HEK293 (cell line): ENCODE results near the gene MAP6.

ENCODE experiments used
- CTCF ChIA-PET: fragments of 350-600 bp; formaldehyde crosslinking; extraction: SDS; loops from one replicate; lab custom pipeline; 2021; ENCODE audit warnings: antibody characterized with exemption; lab: Yijun Ruan, JAX
- POLR2A ChIA-PET: fragments of 300-600 bp; formaldehyde crosslinking; extraction: SDS; loops from one replicate; lab custom pipeline; 2020; ENCODE audit warnings: antibody characterized with exemption, inconsistent platforms; lab: Yijun Ruan, JAX
- H3K27ac ChIP-seq: fragments of 200-500 bp; sonication (Bioruptor generic); 2 replicates; pipeline ENCODE4 v1.5.1; 2014; ENCODE audit warnings: low read depth, low read length, control low read depth, inconsistent platforms; ENCODE audit errors: extremely low read depth
- H3K36me3 ChIP-seq, 2 experiments: fragments of 200-500 bp in 1 of 2; sonication (Bioruptor generic) in 1 of 2; 1 replicate in 1 of 2; 2 replicates in 1 of 2; pipeline ENCODE4 v1.5.1; 2014 to 2017; ENCODE audit warnings: inconsistent platforms in 2 of 2, low read length in 2 of 2; ENCODE audit not compliant: control insufficient read depth in 2 of 2, insufficient read depth in 1 of 2
- H3K4me1 ChIP-seq: fragments of 200-500 bp; sonication (Bioruptor generic); 2 replicates; pipeline ENCODE4 v1.5.1; 2014; ENCODE audit warnings: mild to moderate bottlenecking, low read length, inconsistent platforms; ENCODE audit not compliant: control insufficient read depth, insufficient read depth
- H3K4me3 ChIP-seq: 2 replicates; pipeline ENCODE4 v1.5.1; 2011; ENCODE audit warnings: low read depth, mild to moderate bottlenecking, control low read depth, low read length, moderate library complexity
- H3K9me3 ChIP-seq: fragments of 200-500 bp; sonication (Bioruptor generic); 2 replicates; pipeline ENCODE4 v1.5.1; 2014; ENCODE audit warnings: low read depth, low read length, inconsistent platforms; ENCODE audit not compliant: control insufficient read depth, insufficient read depth
- GLI2 ChIP-seq: fragments of 450-650 bp; formaldehyde crosslinking; IDR thresholded peaks from 2 replicates; pipeline ENCODE4; 2017; ENCODE audit warnings: missing biosample characterization, missing genetic modification characterization, low read depth, borderline replicate concordance
- GLI4 ChIP-seq: fragments of 450-650 bp; formaldehyde crosslinking; IDR thresholded peaks from 2 replicates; pipeline ENCODE4 v1.5.1; 2016; ENCODE audit warnings: missing biosample characterization, missing genetic modification characterization
- KLF1 ChIP-seq: fragments of 450-650 bp; formaldehyde crosslinking; IDR thresholded peaks from 2 replicates; pipeline ENCODE4 v1.5.1; 2016; ENCODE audit warnings: missing biosample characterization, missing genetic modification characterization
- KLF17 ChIP-seq: fragments of 450-650 bp; formaldehyde crosslinking; IDR thresholded peaks from 2 replicates; pipeline ENCODE4 v1.5.1; 2016; ENCODE audit warnings: missing biosample characterization, missing genetic modification characterization
- PBX3 ChIP-seq: sonication (generic); formaldehyde crosslinking; IDR thresholded peaks from 2 replicates; pipeline ENCODE4 v1.8.1; 2022; ENCODE audit warnings: mild to moderate bottlenecking, moderate library complexity, missing genetic modification reagents
- PRDM1 ChIP-seq: fragments of 450-650 bp; formaldehyde crosslinking; IDR thresholded peaks from 2 replicates; pipeline ENCODE4; 2016; ENCODE audit warnings: missing biosample characterization, missing genetic modification characterization
- SCRT2 ChIP-seq: fragments of 450-650 bp; formaldehyde crosslinking; IDR thresholded peaks from 2 replicates; pipeline ENCODE4 v1.5.1; 2016; ENCODE audit warnings: missing biosample characterization, missing genetic modification characterization
- ZNF138 ChIP-seq: fragments of 450-650 bp; formaldehyde crosslinking; IDR thresholded peaks from 2 replicates; pipeline ENCODE4 v1.5.1; 2016; ENCODE audit warnings: missing biosample characterization, missing genetic modification characterization, borderline replicate concordance
- ZNF148 ChIP-seq: fragments of 450-650 bp; formaldehyde crosslinking; IDR thresholded peaks from 2 replicates; pipeline ENCODE4 v1.5.0; 2017; ENCODE audit warnings: missing biosample characterization, missing genetic modification characterization, borderline replicate concordance
- ZNF157 ChIP-seq: fragments of 450-650 bp; formaldehyde crosslinking; IDR thresholded peaks from 2 replicates; pipeline ENCODE4 v1.5.1; 2016; ENCODE audit warnings: missing biosample characterization, missing genetic modification characterization
- ZNF175 ChIP-seq: fragments of 450-650 bp; formaldehyde crosslinking; IDR thresholded peaks from 2 replicates; pipeline ENCODE4 v1.5.1; 2016; ENCODE audit warnings: missing biosample characterization, missing genetic modification characterization
- ZNF223 ChIP-seq: fragments of 450-650 bp; formaldehyde crosslinking; IDR thresholded peaks from 2 replicates; pipeline ENCODE4 v1.5.1; 2016; ENCODE audit warnings: missing biosample characterization, missing genetic modification characterization
- ZNF302 ChIP-seq: fragments of 450-650 bp; formaldehyde crosslinking; IDR thresholded peaks from 2 replicates; pipeline ENCODE4 v1.5.1; 2016; ENCODE audit warnings: missing biosample characterization, missing genetic modification characterization, low read depth
- ZNF362 ChIP-seq: fragments of 450-650 bp; formaldehyde crosslinking; IDR thresholded peaks from 2 replicates; pipeline ENCODE4 v1.5.1; 2016; ENCODE audit warnings: missing biosample characterization, missing genetic modification characterization
- ZNF394 ChIP-seq: fragments of 450-650 bp; formaldehyde crosslinking; IDR thresholded peaks from 2 replicates; pipeline ENCODE4 v1.5.1; 2016; ENCODE audit warnings: missing biosample characterization, missing genetic modification characterization, mild to moderate bottlenecking, moderate library complexity, borderline replicate concordance
- ZNF416 ChIP-seq: fragments of 450-650 bp; formaldehyde crosslinking; IDR thresholded peaks from 2 replicates; pipeline ENCODE4 v1.5.1; 2016; ENCODE audit warnings: missing biosample characterization, missing genetic modification characterization
- ZNF585B ChIP-seq: fragments of 450-650 bp; formaldehyde crosslinking; IDR thresholded peaks from 2 replicates; pipeline ENCODE4 v1.5.1; 2016; ENCODE audit warnings: missing biosample characterization, missing genetic modification characterization
- ZNF830 ChIP-seq: fragments of 450-650 bp; IDR thresholded peaks from 2 replicates; pipeline ENCODE4 v1.5.0; 2018; ENCODE audit warnings: missing biosample characterization, missing genetic modification characterization, low read depth, mild to moderate bottlenecking, moderate library complexity
- ZSCAN23 ChIP-seq: fragments of 450-650 bp; formaldehyde crosslinking; IDR thresholded peaks from 2 replicates; pipeline ENCODE4 v1.5.1; 2016; ENCODE audit warnings: missing biosample characterization, missing genetic modification characterization
- ZSCAN30 ChIP-seq: fragments of 450-650 bp; IDR thresholded peaks from 2 replicates; pipeline ENCODE4 v1.5.1; 2018; ENCODE audit warnings: missing biosample characterization, mild to moderate bottlenecking, missing genetic modification characterization, moderate library complexity

Gene MAP6

GRCh38 chr11:75582506-75582894, 86.3 kb downstream of the MAP6 start (continued):
- TF ChIP-seq PRDM1: no peak
- no peak for TF ChIP-seq ZNF223 (tag by site-specific recombination)
- no peak for TF ChIP-seq GLI2 (tag by site-specific recombination)
- no peak for TF ChIP-seq PBX3 (CRISPR knock-in tag)
- TF ChIP-seq ZSCAN30 (tag by site-specific recombination): no peak
- no peak for TF ChIP-seq ZNF302

- no peak overlapping the region for H3K27ac ChIP-seq
- no peak overlapping the region for H3K4me3 ChIP-seq
- ChIA-PET POLR2A (no interaction called here), CTCF (interaction anchor here (0.6 to 1.5 kb wide), 2 partner anchors 22 to 33 kb away, joined by 4 to 6 read pairs; no protein-coding TSS in a partner anchor)
- no peaks in the 10 kb centered on the region for H3K9me3 ChIP-seq
- no peaks in the 10 kb centered on the region for H3K4me1 ChIP-seq
- peak; percentile 43 for TF ChIP-seq ZNF157 (tag by site-specific recombination)
- no peak for TF ChIP-seq KLF1 (tag by site-specific recombination)
- TF ChIP-seq ZNF830 (tag by site-specific recombination): no peak
- no peaks in the 10 kb centered on the region for H3K36me3 ChIP-seq
These were observed 89.0 kb downstream of the MAP6 start for GRCh38 chr11:75579841-75580240.

GRCh38 chr11:75578977-75579376, 89.9 kb downstream of the MAP6 start:
- no peaks in the 10 kb centered on the region for H3K4me1 ChIP-seq
- H3K4me3 ChIP-seq: no peak overlapping the region
- ChIA-PET CTCF (interaction anchor here (1.5 to 1.6 kb wide), 3 partner anchors 16 to 32 kb away, joined by 6 to 7 read pairs (median 6); no protein-coding TSS in a partner anchor), POLR2A (no interaction called here)
- no peak for TF ChIP-seq ZNF394
- no peak for TF ChIP-seq ZNF416
- no peak for TF ChIP-seq ZNF362 (tag by site-specific recombination)
- no peak for TF ChIP-seq ZNF175 (tag by site-specific recombination)
- no peak for TF ChIP-seq ZSCAN23 (tag by site-specific recombination)
- no peak for TF ChIP-seq ZNF585B
- TF ChIP-seq ZNF138 (tag by site-specific recombination): no peak
- no peak for TF ChIP-seq ZNF148 (tag by site-specific recombination)
- no peak for TF ChIP-seq GLI4 (tag by site-specific recombination)
- no peak for TF ChIP-seq PBX3 (CRISPR knock-in tag)
- TF ChIP-seq SCRT2 (tag by site-specific recombination): no peak
- no peak for TF ChIP-seq KLF17 (tag by site-specific recombination)
- H3K27ac ChIP-seq: no peak overlapping the region
- no peaks in the 10 kb centered on the region for H3K9me3 ChIP-seq
- peaks cover 0 to 3% of the 10 kb centered on the region in 2 experiments; a peak in 1 of 3 replicates for H3K36me3 ChIP-seq
